GM23338 (cell line): ENCODE data around the gene TRAPPC12. TPM values are rescaled to one million over a fixed set of nuclear protein-coding genes. Genes with fewer than 3 reads are reported as not detected.

Experiments
- ATAC-seq: fragments of 200-7000 bp; cut with Tn5 transposase; 3 replicates; pipeline ENCODE4 v1.9.1; 2020
- DNase-seq: peaks from one replicate; pipeline ENCODE4 v3.0.0-alpha.2; 2015; ENCODE audit warnings: low spot score
- H2AFZ ChIP-seq: fragments of 200-600 bp; sonication (generic); 2 replicates; pipeline ENCODE4 v1.8.0; 2016; ENCODE audit warnings: antibody characterized with exemption, mild to moderate bottlenecking, moderate library complexity
- H3F3A ChIP-seq: fragments of 200-600 bp; sonication (generic); replicated peaks from 2 replicates; pipeline ENCODE4 v1.8.0; 2017; ENCODE audit warnings: antibody characterized with exemption, mixed run types, low read depth
- H3K27ac ChIP-seq: fragments of 200-600 bp; sonication (generic); 2 replicates; pipeline ENCODE4 v1.6.1; 2016; ENCODE audit warnings: low read depth
- H3K27me3 ChIP-seq: fragments of 200-600 bp; sonication (generic); 2 replicates; pipeline ENCODE4 v1.8.0; 2016; ENCODE audit warnings: mild to moderate bottlenecking, mixed run types, moderate library complexity; ENCODE audit not compliant: insufficient read depth
- H3K36me3 ChIP-seq: fragments of 200-600 bp; sonication (generic); 2 replicates; pipeline ENCODE4 v1.8.0; 2016; ENCODE audit warnings: mild to moderate bottlenecking; ENCODE audit not compliant: insufficient read depth
- H3K4me1 ChIP-seq: fragments of 200-600 bp; sonication (generic); 2 replicates; pipeline ENCODE4 v1.8.0; 2016; ENCODE audit warnings: mild to moderate bottlenecking, moderate library complexity; ENCODE audit not compliant: insufficient read depth
- H3K4me2 ChIP-seq: fragments of 200-600 bp; sonication (generic); 2 replicates; pipeline ENCODE4 v1.7.1; 2017; ENCODE audit warnings: mixed run types
- H3K4me3 ChIP-seq: fragments of 200-600 bp; sonication (generic); 2 replicates; pipeline ENCODE4 v1.6.1; 2016; ENCODE audit warnings: mixed run types
- H3K79me2 ChIP-seq: fragments of 200-600 bp; sonication (generic); replicated peaks from 2 replicates; pipeline ENCODE4 v1.8.0; 2017; ENCODE audit warnings: mild to moderate bottlenecking; ENCODE audit not compliant: insufficient read depth
- H3K9me2 ChIP-seq: fragments of 200-600 bp; sonication (generic); 2 replicates; pipeline ENCODE4 v1.8.0; 2017; ENCODE audit not compliant: insufficient read depth
- H4K20me1 ChIP-seq: fragments of 200-600 bp; sonication (generic); replicated peaks from 2 replicates; pipeline ENCODE4 v1.8.0; 2017; ENCODE audit warnings: mild to moderate bottlenecking; ENCODE audit not compliant: insufficient read depth
- H3K27ac Mint-ChIP-seq: 2 replicates; pipeline ENCODE4 v1.8.0; 2020; ENCODE audit warnings: inconsistent platforms, mild to moderate bottlenecking, moderate library complexity, mixed read lengths
- H3K27me3 Mint-ChIP-seq: 3 replicates; pipeline ENCODE4 v1.8.0; 2022; ENCODE audit warnings: low read depth, mild to moderate bottlenecking, moderate library complexity, mixed read lengths, inconsistent platforms; ENCODE audit not compliant: insufficient read depth, poor library complexity
- H3K36me3 Mint-ChIP-seq: 3 replicates; pipeline ENCODE4 v1.8.0; 2021; ENCODE audit warnings: low read depth, mild to moderate bottlenecking, inconsistent platforms, moderate library complexity, mixed read lengths
- H3K4me1 Mint-ChIP-seq: 3 replicates; pipeline ENCODE4 v1.8.0; 2020; ENCODE audit warnings: mild to moderate bottlenecking, inconsistent platforms, mixed read lengths
- H3K4me3 Mint-ChIP-seq: 3 replicates; pipeline ENCODE4 v1.8.0; 2021; ENCODE audit warnings: moderate library complexity, mild to moderate bottlenecking, inconsistent platforms, mixed read lengths
- H3K9me3 Mint-ChIP-seq: 3 replicates; pipeline ENCODE4 v1.8.0; 2020; ENCODE audit warnings: moderate library complexity, mild to moderate bottlenecking, inconsistent platforms, mixed read lengths
- CREB1 ChIP-seq: fragments of 250-450 bp; sonication (Bioruptor Pico); IDR thresholded peaks from 2 replicates; pipeline ENCODE4 v1.5.0; 2020; ENCODE audit warnings: low read depth, mild to moderate bottlenecking, moderate library complexity
- EZH2 ChIP-seq: fragments of 200-600 bp; sonication (generic); IDR thresholded peaks from one replicate; pipeline ENCODE4 v1.8.0; 2017; ENCODE audit warnings: antibody characterized with exemption, mild to moderate bottlenecking, low read depth; ENCODE audit not compliant: unreplicated experiment
- JUNB ChIP-seq: IDR thresholded peaks from one replicate; pipeline ENCODE4 v1.6.1; 2016; ENCODE audit warnings: antibody characterized with exemption; ENCODE audit not compliant: unreplicated experiment
- POLR2AphosphoS5 ChIP-seq: IDR thresholded peaks from 2 replicates; pipeline ENCODE4 v1.6.1; 2016; ENCODE audit warnings: antibody characterized with exemption, low read depth
- REST ChIP-seq: IDR thresholded peaks from one replicate; pipeline ENCODE4 v1.6.1; 2018; ENCODE audit warnings: antibody characterized with exemption; ENCODE audit not compliant: unreplicated experiment
- STAT1 ChIP-seq: IDR thresholded peaks from one replicate; pipeline ENCODE4 v1.6.1; 2016; ENCODE audit warnings: antibody characterized with exemption; ENCODE audit not compliant: unreplicated experiment
- polyA plus RNA-seq: library from polyadenylated mRNA; unstranded; fragments of >200 nt; fragmentation: Nextera tagmentation; extraction: Ambion mirVana; gene quantifications from 2 replicates; pipeline ENCODE4 v1.2.1, GENCODE V29; 2016
- total RNA-seq: library from RNA; depleted of rRNA; stranded (reverse); fragments of >200 nt; shearing (Covaris generic); gene quantifications from 2 replicates; pipeline ENCODE4 v1.2.3, GENCODE V29; 2014
- TF ChIP-seq, protein P1 (sequence below): IDR thresholded peaks from 2 replicates; pipeline ENCODE4 v1.6.1; 2016; ENCODE audit warnings: antibody characterized with exemption
- TF ChIP-seq, protein P2 (sequence below): fragments of 250-450 bp; sonication (Bioruptor Pico); IDR thresholded peaks from 2 replicates; pipeline ENCODE4 v1.5.0; 2020; ENCODE audit warnings: mild to moderate bottlenecking, moderate library complexity
- TF ChIP-seq, protein P3 (sequence below), 2 experiments: fragments of 200-600 bp in 1 of 2; sonication (generic) in 1 of 2; conservative IDR thresholded peaks; 2 replicates each; pipeline versions ENCODE4 v1.5.1 to v1.6.1; 2016 to 2017; ENCODE audit warnings: antibody characterized with exemption in 2 of 2, low read depth in 2 of 2, mild to moderate bottlenecking in 2 of 2, moderate library complexity in 1 of 2

The TRAPPC12 gene
- total and polyA plus RNA-seq, 2 experiments from 2014 or later: 48.9 to 57.7 TPM

DNA sequence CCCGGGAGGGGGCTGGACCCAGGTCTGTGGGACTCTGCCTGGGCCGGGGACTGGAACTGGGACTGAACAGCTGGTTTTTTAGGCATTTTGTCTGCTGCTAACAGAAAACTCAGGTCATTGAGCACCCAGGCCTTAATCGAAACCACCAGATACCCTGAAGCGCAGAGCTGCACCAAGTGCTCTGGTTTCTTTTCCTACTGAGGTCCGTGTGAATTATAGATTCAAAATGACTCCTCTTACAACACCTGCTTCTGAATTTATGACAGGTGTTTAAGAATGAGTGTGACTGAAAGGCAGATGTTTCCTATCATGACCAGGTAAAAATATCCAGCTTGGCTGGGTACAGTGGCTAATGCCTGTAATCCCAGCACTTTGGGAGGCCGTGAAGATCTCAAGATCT lies 47.8 kb downstream of the TRAPPC12 start:
- DNase-seq: no peak
- no peaks in the 10 kb centered on the region for H3K9me3 Mint-ChIP-seq
- Histone ChIP-seq H3K4me2 (no peak overlapping the region), H3K36me3 (peaks cover 13% of the 10 kb centered on the region), H3F3A (no peaks in the 10 kb centered on the region), H2AFZ (no peak overlapping the region), H3K4me1 (no peaks in the 10 kb centered on the region), H4K20me1 (0 out of 2 replicates have a peak, but pooled peaks cover 8% of the 10 kb centered on the region), H3K4me3 (no peak overlapping the region), H3K27me3 (no peaks in the 10 kb centered on the region), H3K9me2 (no peaks in the 10 kb centered on the region), H3K79me2 (no peaks in the 10 kb centered on the region), H3K27ac (no peak overlapping the region)
- no peak for ATAC-seq
- no peaks in the 10 kb centered on the region for H3K27me3 Mint-ChIP-seq
- TF ChIP-seq POLR2AphosphoS5 (no peak), REST (no peak), JUNB (no peak), STAT1 (no peak)
- TF ChIP-seq, protein P1, sequence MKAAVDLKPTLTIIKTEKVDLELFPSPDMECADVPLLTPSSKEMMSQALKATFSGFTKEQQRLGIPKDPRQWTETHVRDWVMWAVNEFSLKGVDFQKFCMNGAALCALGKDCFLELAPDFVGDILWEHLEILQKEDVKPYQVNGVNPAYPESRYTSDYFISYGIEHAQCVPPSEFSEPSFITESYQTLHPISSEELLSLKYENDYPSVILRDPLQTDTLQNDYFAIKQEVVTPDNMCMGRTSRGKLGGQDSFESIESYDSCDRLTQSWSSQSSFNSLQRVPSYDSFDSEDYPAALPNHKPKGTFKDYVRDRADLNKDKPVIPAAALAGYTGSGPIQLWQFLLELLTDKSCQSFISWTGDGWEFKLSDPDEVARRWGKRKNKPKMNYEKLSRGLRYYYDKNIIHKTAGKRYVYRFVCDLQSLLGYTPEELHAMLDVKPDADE: no peak
- peaks cover 26% of the 10 kb centered on the region for H3K36me3 Mint-ChIP-seq
- no peak overlapping the region for H3K27ac Mint-ChIP-seq
- no peaks in the 10 kb centered on the region for H3K4me1 Mint-ChIP-seq
- H3K4me3 Mint-ChIP-seq: no peak overlapping the region

DNA sequence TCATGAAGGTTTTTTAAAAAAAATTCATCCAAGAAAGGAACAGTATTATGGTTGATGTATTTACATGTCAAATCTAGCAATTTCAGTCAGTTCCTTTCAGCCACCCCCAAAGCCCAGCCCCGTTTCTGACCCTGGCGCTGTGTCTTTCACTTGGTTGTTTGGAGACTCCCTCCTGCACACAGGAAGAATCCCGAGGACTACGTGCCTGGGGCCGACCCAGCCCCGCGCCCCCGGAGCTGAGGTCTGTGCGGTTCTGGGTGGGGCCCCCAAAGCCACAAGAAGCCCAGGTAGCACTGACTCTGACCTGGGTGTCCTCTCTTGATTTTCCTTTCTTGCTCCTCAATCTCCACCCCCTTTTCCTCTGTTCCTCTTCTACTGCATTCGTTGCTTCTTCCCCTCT lies 49.1 kb downstream of the TRAPPC12 start:
- no peaks in the 10 kb centered on the region for H3K4me1 ChIP-seq
- H3K79me2 ChIP-seq: no peaks in the 10 kb centered on the region
- peaks cover 20% of the 10 kb centered on the region for H3K36me3 Mint-ChIP-seq
- H3K27ac ChIP-seq: no peak overlapping the region
- H4K20me1 ChIP-seq: 0 out of 2 replicates have a peak, but pooled peaks cover 2% of the 10 kb centered on the region
- no peaks in the 10 kb centered on the region for H3K9me2 ChIP-seq
- H3K36me3 ChIP-seq: peaks cover 13% of the 10 kb centered on the region
- no peaks in the 10 kb centered on the region for H3K9me3 Mint-ChIP-seq
- H3K27ac Mint-ChIP-seq: no peak overlapping the region
- no peaks in the 10 kb centered on the region for H3F3A ChIP-seq
- H3K4me1 Mint-ChIP-seq: peaks cover 4% of the 10 kb centered on the region; the same call in 2 of the 3 replicates
- no peaks in the 10 kb centered on the region for H3K27me3 ChIP-seq
- H3K4me3 ChIP-seq: no peak overlapping the region
- no peak overlapping the region for H3K4me2 ChIP-seq
- no peak overlapping the region for H2AFZ ChIP-seq
- ATAC-seq (no peak), DNase-seq (no peak)
- H3K27me3 Mint-ChIP-seq: no peaks in the 10 kb centered on the region
- H3K4me3 Mint-ChIP-seq: no peak overlapping the region
- TF ChIP-seq, protein P2, sequence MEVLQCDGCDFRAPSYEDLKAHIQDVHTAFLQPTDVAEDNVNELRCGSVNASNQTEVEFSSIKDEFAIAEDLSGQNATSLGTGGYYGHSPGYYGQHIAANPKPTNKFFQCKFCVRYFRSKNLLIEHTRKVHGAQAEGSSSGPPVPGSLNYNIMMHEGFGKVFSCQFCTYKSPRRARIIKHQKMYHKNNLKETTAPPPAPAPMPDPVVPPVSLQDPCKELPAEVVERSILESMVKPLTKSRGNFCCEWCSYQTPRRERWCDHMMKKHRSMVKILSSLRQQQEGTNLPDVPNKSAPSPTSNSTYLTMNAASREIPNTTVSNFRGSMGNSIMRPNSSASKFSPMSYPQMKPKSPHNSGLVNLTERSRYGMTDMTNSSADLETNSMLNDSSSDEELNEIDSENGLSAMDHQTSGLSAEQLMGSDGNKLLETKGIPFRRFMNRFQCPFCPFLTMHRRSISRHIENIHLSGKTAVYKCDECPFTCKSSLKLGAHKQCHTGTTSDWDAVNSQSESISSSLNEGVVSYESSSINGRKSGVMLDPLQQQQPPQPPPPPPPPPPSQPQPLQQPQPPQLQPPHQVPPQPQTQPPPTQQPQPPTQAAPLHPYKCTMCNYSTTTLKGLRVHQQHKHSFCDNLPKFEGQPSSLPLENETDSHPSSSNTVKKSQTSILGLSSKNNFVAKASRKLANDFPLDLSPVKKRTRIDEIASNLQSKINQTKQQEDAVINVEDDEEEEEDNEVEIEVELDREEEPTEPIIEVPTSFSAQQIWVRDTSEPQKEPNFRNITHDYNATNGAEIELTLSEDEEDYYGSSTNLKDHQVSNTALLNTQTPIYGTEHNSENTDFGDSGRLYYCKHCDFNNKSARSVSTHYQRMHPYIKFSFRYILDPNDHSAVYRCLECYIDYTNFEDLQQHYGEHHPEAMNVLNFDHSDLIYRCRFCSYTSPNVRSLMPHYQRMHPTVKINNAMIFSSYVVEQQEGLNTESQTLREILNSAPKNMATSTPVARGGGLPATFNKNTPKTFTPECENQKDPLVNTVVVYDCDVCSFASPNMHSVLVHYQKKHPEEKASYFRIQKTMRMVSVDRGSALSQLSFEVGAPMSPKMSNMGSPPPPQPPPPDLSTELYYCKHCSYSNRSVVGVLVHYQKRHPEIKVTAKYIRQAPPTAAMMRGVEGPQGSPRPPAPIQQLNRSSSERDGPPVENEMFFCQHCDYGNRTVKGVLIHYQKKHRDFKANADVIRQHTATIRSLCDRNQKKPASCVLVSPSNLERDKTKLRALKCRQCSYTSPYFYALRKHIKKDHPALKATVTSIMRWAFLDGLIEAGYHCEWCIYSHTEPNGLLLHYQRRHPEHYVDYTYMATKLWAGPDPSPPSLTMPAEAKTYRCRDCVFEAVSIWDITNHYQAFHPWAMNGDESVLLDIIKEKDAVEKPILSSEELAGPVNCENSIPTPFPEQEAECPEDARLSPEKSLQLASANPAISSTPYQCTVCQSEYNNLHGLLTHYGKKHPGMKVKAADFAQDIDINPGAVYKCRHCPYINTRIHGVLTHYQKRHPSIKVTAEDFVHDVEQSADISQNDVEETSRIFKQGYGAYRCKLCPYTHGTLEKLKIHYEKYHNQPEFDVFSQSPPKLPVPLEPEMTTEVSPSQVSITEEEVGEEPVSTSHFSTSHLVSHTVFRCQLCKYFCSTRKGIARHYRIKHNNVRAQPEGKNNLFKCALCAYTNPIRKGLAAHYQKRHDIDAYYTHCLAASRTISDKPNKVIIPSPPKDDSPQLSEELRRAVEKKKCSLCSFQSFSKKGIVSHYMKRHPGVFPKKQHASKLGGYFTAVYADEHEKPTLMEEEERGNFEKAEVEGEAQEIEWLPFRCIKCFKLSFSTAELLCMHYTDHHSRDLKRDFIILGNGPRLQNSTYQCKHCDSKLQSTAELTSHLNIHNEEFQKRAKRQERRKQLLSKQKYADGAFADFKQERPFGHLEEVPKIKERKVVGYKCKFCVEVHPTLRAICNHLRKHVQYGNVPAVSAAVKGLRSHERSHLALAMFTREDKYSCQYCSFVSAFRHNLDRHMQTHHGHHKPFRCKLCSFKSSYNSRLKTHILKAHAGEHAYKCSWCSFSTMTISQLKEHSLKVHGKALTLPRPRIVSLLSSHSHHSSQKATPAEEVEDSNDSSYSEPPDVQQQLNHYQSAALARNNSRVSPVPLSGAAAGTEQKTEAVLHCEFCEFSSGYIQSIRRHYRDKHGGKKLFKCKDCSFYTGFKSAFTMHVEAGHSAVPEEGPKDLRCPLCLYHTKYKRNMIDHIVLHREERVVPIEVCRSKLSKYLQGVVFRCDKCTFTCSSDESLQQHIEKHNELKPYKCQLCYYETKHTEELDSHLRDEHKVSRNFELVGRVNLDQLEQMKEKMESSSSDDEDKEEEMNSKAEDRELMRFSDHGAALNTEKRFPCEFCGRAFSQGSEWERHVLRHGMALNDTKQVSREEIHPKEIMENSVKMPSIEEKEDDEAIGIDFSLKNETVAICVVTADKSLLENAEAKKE (CRISPR knock-in tag): no peak
- TF ChIP-seq, protein P3, sequence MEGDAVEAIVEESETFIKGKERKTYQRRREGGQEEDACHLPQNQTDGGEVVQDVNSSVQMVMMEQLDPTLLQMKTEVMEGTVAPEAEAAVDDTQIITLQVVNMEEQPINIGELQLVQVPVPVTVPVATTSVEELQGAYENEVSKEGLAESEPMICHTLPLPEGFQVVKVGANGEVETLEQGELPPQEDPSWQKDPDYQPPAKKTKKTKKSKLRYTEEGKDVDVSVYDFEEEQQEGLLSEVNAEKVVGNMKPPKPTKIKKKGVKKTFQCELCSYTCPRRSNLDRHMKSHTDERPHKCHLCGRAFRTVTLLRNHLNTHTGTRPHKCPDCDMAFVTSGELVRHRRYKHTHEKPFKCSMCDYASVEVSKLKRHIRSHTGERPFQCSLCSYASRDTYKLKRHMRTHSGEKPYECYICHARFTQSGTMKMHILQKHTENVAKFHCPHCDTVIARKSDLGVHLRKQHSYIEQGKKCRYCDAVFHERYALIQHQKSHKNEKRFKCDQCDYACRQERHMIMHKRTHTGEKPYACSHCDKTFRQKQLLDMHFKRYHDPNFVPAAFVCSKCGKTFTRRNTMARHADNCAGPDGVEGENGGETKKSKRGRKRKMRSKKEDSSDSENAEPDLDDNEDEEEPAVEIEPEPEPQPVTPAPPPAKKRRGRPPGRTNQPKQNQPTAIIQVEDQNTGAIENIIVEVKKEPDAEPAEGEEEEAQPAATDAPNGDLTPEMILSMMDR (conservative IDR thresholded peaks at IDR 0.05; ENCODE audit: low read depth in 2 of 2): no peak
- no peak for TF ChIP-seq CREB1 (CRISPR knock-in tag)
- no peak for TF ChIP-seq STAT1
- no peak for TF ChIP-seq EZH2
- no peak for TF ChIP-seq JUNB
